ENCODE results near the gene CES3.
"Not testable (repeated sequence)": the region's sequence is repeated elsewhere in the genome, so short reads cannot be mapped to it uniquely, and the experiment has no call there.

The CES3 gene

GRCh38 chr16:66946974-66947301 is 14.1 kb upstream of the CES3 start:
- no peak for DNase-seq

GRCh38 chr16:66947302-66948065 is 13.6 kb upstream of the CES3 start:
- DNase-seq, result peak; percentile 29 to 72 (median 65)

- no peak for DNase-seq
Observed at GRCh38 chr16:66948134-66948836, 12.8 kb upstream of the CES3 start.

GRCh38 chr16:66948837-66949225 is 12.2 kb upstream of the CES3 start:
- DNase-seq, result no peak

GRCh38 chr16:66949472-66949871 is 11.6 kb upstream of the CES3 start:
- DNase-seq, result no peak

- no peak for DNase-seq
Observed at GRCh38 chr16:66950437-66950836, 10.6 kb upstream of the CES3 start.

- no peak for DNase-seq
Observed at GRCh38 chr16:66950971-66951790, 9.9 kb upstream of the CES3 start.

GRCh38 chr16:66952430-66953110 is 8.5 kb upstream of the CES3 start:
- DNase-seq, result no peak

GRCh38 chr16:66953462-66954096 is 7.5 kb upstream of the CES3 start:
- no peak for DNase-seq

- peak; percentile 19 to 66 (median 38) for DNase-seq
Observed at GRCh38 chr16:66954097-66954659, 6.9 kb upstream of the CES3 start.

GRCh38 chr16:66955363-66956153 is 5.5 kb upstream of the CES3 start:
- DNase-seq, result not testable (repeated sequence)

GRCh38 chr16:66956154-66956457 is 5.0 kb upstream of the CES3 start:
- not testable (repeated sequence) for DNase-seq

- DNase-seq, result no peak
Observed at GRCh38 chr16:66958857-66959703, 2.0 kb upstream of the CES3 start.

GRCh38 chr16:66959704-66960161 is 1.3 kb upstream of the CES3 start:
- no peak for DNase-seq

GRCh38 chr16:66960270-66960669 is 796 bp upstream of the CES3 start:
- no peak for DNase-seq

GRCh38 chr16:66961914-66962313 is 848 bp downstream of the CES3 start:
- DNase-seq, result no peak

- DNase-seq, result no peak
Observed at GRCh38 chr16:66964049-66964448, 3.0 kb downstream of the CES3 start.

GRCh38 chr16:66968847-66969246 is 7.8 kb downstream of the CES3 start:
- no peak for DNase-seq

GRCh38 chr16:66970775-66971720 is 10.0 kb downstream of the CES3 start:
- DNase-seq, result no peak

Measured in activated naive CD4-positive, alpha-beta T cell (primary cell).